ENCODE results near the gene CLEC10A. TPM values are rescaled to one million over a fixed set of nuclear protein-coding genes. Genes with fewer than 3 reads are reported as not detected.

CLEC10A gene
- total RNA-seq, 2 donors from 2014 or later = 0.55 to 5.7 TPM

- intact Hi-C loops (cut with DNase I) = no loop called here
- Histone ChIP-seq H3K27me3 (replicated peaks; ENCODE audit: insufficient read depth) (no peaks in the 10 kb centered on the region), H3K27ac (no peak overlapping the region), H3K9me3 (no peaks in the 10 kb centered on the region), H3K36me3 (no peaks in the 10 kb centered on the region), H3K4me3 (no peak overlapping the region), H3K4me1 (replicated peaks) (no peaks in the 10 kb centered on the region)
- 89% methylated on average over 2 of the region's 3 CpGs for WGBS
- TF ChIP-seq, protein P1, sequence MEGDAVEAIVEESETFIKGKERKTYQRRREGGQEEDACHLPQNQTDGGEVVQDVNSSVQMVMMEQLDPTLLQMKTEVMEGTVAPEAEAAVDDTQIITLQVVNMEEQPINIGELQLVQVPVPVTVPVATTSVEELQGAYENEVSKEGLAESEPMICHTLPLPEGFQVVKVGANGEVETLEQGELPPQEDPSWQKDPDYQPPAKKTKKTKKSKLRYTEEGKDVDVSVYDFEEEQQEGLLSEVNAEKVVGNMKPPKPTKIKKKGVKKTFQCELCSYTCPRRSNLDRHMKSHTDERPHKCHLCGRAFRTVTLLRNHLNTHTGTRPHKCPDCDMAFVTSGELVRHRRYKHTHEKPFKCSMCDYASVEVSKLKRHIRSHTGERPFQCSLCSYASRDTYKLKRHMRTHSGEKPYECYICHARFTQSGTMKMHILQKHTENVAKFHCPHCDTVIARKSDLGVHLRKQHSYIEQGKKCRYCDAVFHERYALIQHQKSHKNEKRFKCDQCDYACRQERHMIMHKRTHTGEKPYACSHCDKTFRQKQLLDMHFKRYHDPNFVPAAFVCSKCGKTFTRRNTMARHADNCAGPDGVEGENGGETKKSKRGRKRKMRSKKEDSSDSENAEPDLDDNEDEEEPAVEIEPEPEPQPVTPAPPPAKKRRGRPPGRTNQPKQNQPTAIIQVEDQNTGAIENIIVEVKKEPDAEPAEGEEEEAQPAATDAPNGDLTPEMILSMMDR (IDR thresholded peaks at IDR 0.05) = no peak
- TF ChIP-seq POLR2A (IDR thresholded peaks at IDR 0.05) (no peak), POLR2AphosphoS5 (IDR thresholded peaks at IDR 0.05) (no peak)
- no peak for DNase-seq (ENCODE audit: low spot score)
Observed at GRCh38 chr17:7070712-7071111, 9.3 kb downstream of the CLEC10A start.

- DNase-seq (ENCODE audit: low spot score) = no peak
- no peaks in the 10 kb centered on the region for H3K4me1 ChIP-seq (replicated peaks)
- intact Hi-C loops (cut with DNase I) = no loop called here
- no peaks in the 10 kb centered on the region for H3K27me3 ChIP-seq (replicated peaks; ENCODE audit: insufficient read depth)
- no peaks in the 10 kb centered on the region for H3K36me3 ChIP-seq
- H3K9me3 ChIP-seq = no peaks in the 10 kb centered on the region
- TF ChIP-seq, protein P1 (IDR thresholded peaks at IDR 0.05) = no peak
- TF ChIP-seq POLR2AphosphoS5 (IDR thresholded peaks at IDR 0.05) = no peak
- no peak for TF ChIP-seq POLR2A (IDR thresholded peaks at IDR 0.05)
- H3K27ac ChIP-seq = no peak overlapping the region
- WGBS = 39% methylated on average over 1 of the region's 1 CpG
- no peak overlapping the region for H3K4me3 ChIP-seq
Observed at GRCh38 chr17:7068268-7068667, 11.8 kb downstream of the CLEC10A start.

- H3K27me3 ChIP-seq (replicated peaks; ENCODE audit: insufficient read depth) = no peaks in the 10 kb centered on the region
- 100% methylated on average over 1 of the region's 1 CpG for WGBS
- H3K36me3 ChIP-seq = no peaks in the 10 kb centered on the region
- DNase-seq (ENCODE audit: low spot score) = no peak
- TF ChIP-seq POLR2AphosphoS5 (IDR thresholded peaks at IDR 0.05) = no peak
- TF ChIP-seq, protein P1 (IDR thresholded peaks at IDR 0.05) = no peak
- no peak for TF ChIP-seq POLR2A (IDR thresholded peaks at IDR 0.05)
- H3K4me3 ChIP-seq = no peak overlapping the region
- H3K9me3 ChIP-seq = no peaks in the 10 kb centered on the region
- H3K4me1 ChIP-seq (replicated peaks) = no peaks in the 10 kb centered on the region
- H3K27ac ChIP-seq = no peak overlapping the region
- intact Hi-C loops (cut with DNase I) = no loop called here
Observed at GRCh38 chr17:7067198-7067597, 12.9 kb downstream of the CLEC10A start.

- 53% methylated on average over 4 of the region's 4 CpGs for WGBS
- Histone ChIP-seq H3K27ac (no peak overlapping the region), H3K4me3 (no peak overlapping the region), H3K36me3 (no peaks in the 10 kb centered on the region), H3K9me3 (no peaks in the 10 kb centered on the region), H3K4me1 (replicated peaks) (no peaks in the 10 kb centered on the region), H3K27me3 (replicated peaks; ENCODE audit: insufficient read depth) (no peaks in the 10 kb centered on the region)
- intact Hi-C loops (cut with DNase I) = no loop called here
- TF ChIP-seq, protein P1 (IDR thresholded peaks at IDR 0.05) = no peak
- no peak for TF ChIP-seq POLR2A (IDR thresholded peaks at IDR 0.05)
- TF ChIP-seq POLR2AphosphoS5 (IDR thresholded peaks at IDR 0.05) = no peak
- DNase-seq (ENCODE audit: low spot score) = no peak
Observed at GRCh38 chr17:7064261-7064660, 15.8 kb downstream of the CLEC10A start.

DNA sequence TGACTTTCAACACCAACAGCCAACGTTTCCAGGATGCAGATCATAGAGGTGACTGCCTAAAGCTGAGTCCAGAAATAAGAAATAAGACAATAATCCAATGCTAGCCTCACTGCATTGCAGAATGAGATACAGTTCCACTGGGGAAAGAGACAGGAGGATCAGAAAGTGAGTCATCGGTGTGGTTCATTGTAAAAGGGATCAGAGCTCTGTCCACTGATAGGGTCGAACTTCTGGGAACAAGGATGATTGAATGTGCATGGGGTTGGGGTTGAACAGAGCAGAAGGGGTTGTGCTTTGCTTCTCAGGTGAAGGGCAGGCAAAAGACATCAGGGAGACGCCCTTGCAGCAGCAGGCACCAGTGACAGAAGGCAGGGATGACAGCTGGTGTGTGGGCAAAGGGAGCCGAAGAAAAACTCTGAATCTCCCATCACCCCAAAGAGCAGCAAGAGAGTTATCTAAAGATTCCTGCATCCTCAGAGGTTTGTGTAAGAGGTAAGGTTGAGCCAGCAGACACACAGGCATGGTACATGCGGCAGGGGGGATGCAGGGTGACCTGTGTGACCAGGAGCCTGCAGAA, 16.4 kb downstream of the CLEC10A start:
- TF ChIP-seq POLR2A (IDR thresholded peaks at IDR 0.05) (no peak), POLR2AphosphoS5 (IDR thresholded peaks at IDR 0.05) (no peak)
- TF ChIP-seq, protein P1 (IDR thresholded peaks at IDR 0.05) = no peak
- Histone ChIP-seq H3K27me3 (replicated peaks; ENCODE audit: insufficient read depth) (no peaks in the 10 kb centered on the region), H3K4me3 (no peak overlapping the region), H3K36me3 (no peaks in the 10 kb centered on the region), H3K4me1 (replicated peaks) (no peaks in the 10 kb centered on the region), H3K27ac (no peak overlapping the region), H3K9me3 (no peaks in the 10 kb centered on the region)
- WGBS = 76% methylated on average over 6 of the region's 6 CpGs
- intact Hi-C loops (cut with DNase I) = no loop called here
- no peak for DNase-seq (ENCODE audit: low spot score)
